Tibial artery (tissue), 4 donors: ENCODE measurements around the gene TBC1D20.
A peak's percentile ranks its signal among the peaks of the same experiment; 100 is the strongest.

Experiments used
- DNase-seq, 2 donors: peaks; one replicate each; pipeline ENCODE4 v3.0.0-alpha.2; 2019
- H3K27ac ChIP-seq, 2 donors: fragments of 200-600 bp; sonication (generic) in 1 of 2; 1 replicate in 1 of 2; 2 replicates in 1 of 2; pipeline ENCODE4 v1.5.1; 2018 to 2019; ENCODE audit warnings: mild to moderate bottlenecking in 1 of 2
- H3K27me3 ChIP-seq, 2 donors: fragments of 200-600 bp; sonication (generic) in 1 of 2; one replicate each; pipeline versions ENCODE4 v1.5.1 to v1.6.0; 2016 to 2019
- H3K36me3 ChIP-seq, 3 donors: fragments of 200-600 bp; sonication (generic) in 2 of 3; one replicate each; pipeline ENCODE4 v1.5.1; 2016 to 2019; ENCODE audit warnings: mild to moderate bottlenecking in 2 of 3
- H3K4me1 ChIP-seq, 4 donors: fragments of 200-600 bp; sonication (generic) in 2 of 4; 1 replicate in 3 of 4; 2 replicates in 1 of 4; pipeline ENCODE4 v1.5.1; 2016 to 2019
- H3K4me3 ChIP-seq, 2 donors: fragments of 200-600 bp; sonication (generic) in 1 of 2; 1 replicate in 1 of 2; 2 replicates in 1 of 2; pipeline ENCODE4 v1.5.1; 2018 to 2019; ENCODE audit warnings: mild to moderate bottlenecking in 2 of 2
- H3K9me3 ChIP-seq, 3 donors: fragments of 200-600 bp; sonication (generic) in 1 of 3; one replicate each; pipeline ENCODE4 v1.5.1; 2016 to 2019
- CTCF ChIP-seq, 2 experiments: fragments of 200-600 bp in 1 of 2; fragments of 450-650 bp in 1 of 2; IDR thresholded peaks; one replicate each; pipeline ENCODE4 v1.5.1; 2017 to 2019; ENCODE audit warnings: antibody characterized with exemption in 2 of 2, mild to moderate bottlenecking in 1 of 2, moderate library complexity in 1 of 2
- intact Hi-C: fragments of 100-400 bp; cut with DNase I; formaldehyde crosslinking; loops from one replicate; pipeline ENCODE4 v1.15.0; 2023; ENCODE audit warnings: low total_unique reads

Gene TBC1D20

GRCh38 chr20:438571-439469, 23.5 kb downstream of the TBC1D20 start:
- peak in 1 of 2 donors; percentile 42 for DNase-seq
- intact Hi-C loops: no loop called here
- no peaks in the 10 kb centered on the region for H3K27me3 ChIP-seq
- H3K4me3 ChIP-seq: no peak overlapping the region
- no peaks in the 10 kb centered on the region for H3K4me1 ChIP-seq
- TF ChIP-seq CTCF (IDR thresholded peaks at IDR 0.05): no peak
- H3K27ac ChIP-seq: no peak overlapping the region
- peaks cover 78 to 96% (median 86%) of the 10 kb centered on the region in 3 donors for H3K36me3 ChIP-seq
- H3K9me3 ChIP-seq: no peaks in the 10 kb centered on the region

GRCh38 chr20:437787-438486, 24.4 kb downstream of the TBC1D20 start:
- no peaks in the 10 kb centered on the region for H3K4me1 ChIP-seq
- intact Hi-C loops: no loop called here
- H3K36me3 ChIP-seq: peaks cover 70 to 94% (median 78%) of the 10 kb centered on the region in 3 donors
- TF ChIP-seq CTCF (IDR thresholded peaks at IDR 0.05): no peak
- no peak for DNase-seq
- H3K9me3 ChIP-seq: no peaks in the 10 kb centered on the region
- H3K27ac ChIP-seq: no peak overlapping the region
- no peaks in the 10 kb centered on the region for H3K27me3 ChIP-seq
- H3K4me3 ChIP-seq: no peak overlapping the region

- Histone ChIP-seq H3K36me3 (peaks cover 57 to 94% (median 70%) of the 10 kb centered on the region in 3 donors), H3K27ac (no peak overlapping the region), H3K9me3 (no peaks in the 10 kb centered on the region), H3K4me1 (no peaks in the 10 kb centered on the region), H3K4me3 (no peak overlapping the region), H3K27me3 (no peaks in the 10 kb centered on the region)
- DNase-seq: no peak
- TF ChIP-seq CTCF (IDR thresholded peaks at IDR 0.05): no peak
- intact Hi-C loops: no loop called here
Measured at GRCh38 chr20:436476-436875, 25.9 kb downstream of the TBC1D20 start.

- Histone ChIP-seq H3K4me3 (no peak overlapping the region), H3K4me1 (no peaks in the 10 kb centered on the region), H3K27me3 (no peaks in the 10 kb centered on the region), H3K36me3 (peaks cover 48 to 93% (median 67%) of the 10 kb centered on the region in 3 donors), H3K9me3 (no peaks in the 10 kb centered on the region), H3K27ac (no peak overlapping the region)
- DNase-seq: no peak
- intact Hi-C loops: no loop called here
- no peak for TF ChIP-seq CTCF (IDR thresholded peaks at IDR 0.05)
Measured at GRCh38 chr20:435558-435957, 26.8 kb downstream of the TBC1D20 start.

- H3K27me3 ChIP-seq: no peaks in the 10 kb centered on the region
- intact Hi-C loops: no loop called here
- no peak overlapping the region for H3K4me3 ChIP-seq
- no peak for DNase-seq
- no peaks in the 10 kb centered on the region for H3K4me1 ChIP-seq
- peaks cover 48 to 93% (median 67%) of the 10 kb centered on the region in 3 donors for H3K36me3 ChIP-seq
- TF ChIP-seq CTCF (IDR thresholded peaks at IDR 0.05): no peak
- no peaks in the 10 kb centered on the region for H3K9me3 ChIP-seq
- no peak overlapping the region for H3K27ac ChIP-seq
Measured at GRCh38 chr20:434661-435419, 27.5 kb downstream of the TBC1D20 start.
